GM18909 (cell line): ENCODE results near the gene NSUN6.

Experiments used
- ATAC-seq: cut with Tn5 transposase; IDR thresholded peaks from one replicate; pipeline ENCODE4 v1.9.1; 2021; ENCODE audit warnings: mild to moderate bottlenecking; ENCODE audit not compliant: unreplicated experiment, poor library complexity

NSUN6 gene

GRCh38 chr10:18651324-18652007 is at the start of gene NSUN6:
Gene NSUN6 (minus strand): TSS chr10:18651587. CDS start chr10:18651203, 384 bp downstream.
- peak; percentile 99 for ATAC-seq

- ATAC-seq: no peak
Observed at GRCh38 chr10:18699849-18700840, 48.8 kb upstream of the NSUN6 start.

DNA sequence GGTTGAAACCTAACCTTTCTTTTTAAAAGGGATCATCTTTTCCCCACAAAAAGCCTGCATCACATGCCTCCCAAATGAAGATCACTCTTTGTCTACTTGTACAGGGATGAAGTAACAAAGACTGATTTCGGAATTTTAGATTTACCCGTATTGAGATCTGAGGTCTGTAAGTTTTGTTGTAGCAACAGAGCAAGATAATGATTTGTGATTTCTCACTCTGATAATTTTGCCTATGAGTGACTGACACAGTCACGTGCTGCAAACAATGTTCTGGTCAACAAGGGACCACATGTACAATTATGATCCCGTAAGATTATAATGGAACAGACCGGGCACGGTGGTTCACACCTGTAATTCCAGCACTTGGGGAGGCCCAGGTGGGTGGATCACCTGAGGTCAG is 39.2 kb upstream of the NSUN6 start:
- no peak for ATAC-seq

- no peak for ATAC-seq
Observed at GRCh38 chr10:18689498-18689897, 38.1 kb upstream of the NSUN6 start.

DNA sequence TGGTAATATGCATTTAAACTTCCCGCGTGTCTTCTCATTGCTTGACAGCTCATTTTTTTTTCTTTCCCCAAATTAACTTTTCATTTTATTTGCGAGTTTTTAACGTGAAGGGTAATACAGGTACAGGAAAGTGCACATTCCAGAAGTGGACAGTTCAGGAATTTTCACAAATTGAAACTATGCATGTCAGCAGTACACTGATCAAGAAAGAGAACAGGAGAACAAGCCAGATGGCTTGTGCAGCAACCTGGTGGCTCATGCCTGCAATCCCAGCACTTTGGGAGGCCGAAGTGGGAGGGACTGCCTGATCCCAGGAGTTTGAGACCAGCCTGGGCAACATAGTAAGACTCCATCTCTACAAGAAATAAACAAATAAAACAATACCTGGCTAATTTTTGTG is 36.3 kb upstream of the NSUN6 start:
- ATAC-seq: no peak

DNA sequence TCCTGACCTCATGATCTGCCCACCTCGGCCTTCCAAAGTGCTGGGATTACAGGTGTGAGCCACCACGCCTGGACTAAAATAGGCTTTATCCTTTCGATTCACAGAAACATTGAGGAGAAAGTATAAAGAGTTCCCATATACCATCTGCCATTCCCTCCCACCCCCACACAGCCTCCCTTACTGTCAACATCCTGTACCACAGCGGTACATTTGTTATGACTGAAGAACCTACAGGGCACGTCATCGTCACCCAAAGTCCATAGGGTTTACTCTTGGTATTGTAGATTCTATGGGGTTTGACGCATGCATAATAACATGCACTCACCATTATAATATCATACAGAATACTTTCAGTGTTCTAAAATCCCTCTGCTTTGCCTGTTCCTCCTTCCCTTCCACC is 35.8 kb upstream of the NSUN6 start:
- ATAC-seq: no peak

DNA sequence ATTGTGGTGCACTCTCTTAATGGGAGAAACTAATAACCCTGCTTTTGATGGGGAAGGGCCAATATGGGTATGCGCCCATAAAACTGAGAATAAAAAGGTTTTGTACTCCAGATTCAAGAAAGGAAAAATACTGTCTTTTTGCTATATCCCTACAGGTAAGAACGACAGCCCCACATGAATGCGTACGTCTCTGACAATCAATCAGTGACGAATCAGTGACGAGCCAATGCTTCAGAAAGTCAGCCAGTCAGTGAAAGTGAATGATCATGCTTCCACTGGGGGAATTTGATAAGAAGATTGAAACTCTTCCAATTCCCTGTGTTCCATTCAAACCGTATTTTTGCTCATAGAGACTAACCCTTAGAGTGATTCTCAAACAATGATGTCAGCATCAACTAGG is 34.2 kb upstream of the NSUN6 start:
- no peak for ATAC-seq

- ATAC-seq: no peak
Observed at GRCh38 chr10:18684953-18685352, 33.6 kb upstream of the NSUN6 start.

DNA sequence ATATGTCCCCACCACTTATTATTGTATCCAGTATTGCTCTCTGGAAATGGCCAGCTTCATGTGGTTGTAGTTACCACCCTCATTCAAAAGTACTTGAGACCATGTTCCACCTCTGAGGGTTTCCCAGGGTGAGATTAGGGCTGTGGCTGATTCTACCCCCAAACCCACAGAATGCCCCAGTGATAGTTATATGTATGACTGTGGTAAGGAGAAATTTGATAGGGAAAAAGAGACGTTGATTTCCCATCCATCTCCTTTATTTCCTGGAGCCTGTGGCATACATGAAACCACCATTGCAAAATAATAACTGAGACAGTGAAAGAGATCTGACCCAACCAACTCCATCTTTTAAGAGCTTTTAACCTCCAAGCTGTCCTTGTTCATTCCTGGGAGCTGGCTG is 33.0 kb upstream of the NSUN6 start:
- no peak for ATAC-seq

GRCh38 chr10:18683427-18683826 is 32.0 kb upstream of the NSUN6 start:
- no peak for ATAC-seq

GRCh38 chr10:18681971-18682411 is 30.6 kb upstream of the NSUN6 start:
- no peak for ATAC-seq

GRCh38 chr10:18681366-18681765 is 30.0 kb upstream of the NSUN6 start:
- no peak for ATAC-seq

DNA sequence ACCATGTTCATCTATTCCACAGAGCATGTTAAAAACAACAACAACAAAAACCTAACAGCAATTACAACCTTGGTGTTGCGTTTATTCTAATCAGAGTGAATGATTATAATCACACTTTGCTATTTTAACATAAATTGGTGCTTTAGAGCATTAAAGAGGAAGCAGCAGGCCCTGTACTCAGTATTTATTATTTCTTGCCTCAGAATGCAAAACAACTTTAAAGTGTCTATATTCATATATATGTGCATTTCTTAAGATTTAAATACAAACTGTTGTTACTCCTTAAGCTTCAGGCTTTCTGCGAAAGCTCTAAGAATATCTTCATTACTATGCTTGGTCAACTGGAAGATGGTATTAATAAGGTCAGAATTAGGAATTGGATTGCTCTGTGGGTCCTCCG is 29.4 kb upstream of the NSUN6 start:
- ATAC-seq: no peak

DNA sequence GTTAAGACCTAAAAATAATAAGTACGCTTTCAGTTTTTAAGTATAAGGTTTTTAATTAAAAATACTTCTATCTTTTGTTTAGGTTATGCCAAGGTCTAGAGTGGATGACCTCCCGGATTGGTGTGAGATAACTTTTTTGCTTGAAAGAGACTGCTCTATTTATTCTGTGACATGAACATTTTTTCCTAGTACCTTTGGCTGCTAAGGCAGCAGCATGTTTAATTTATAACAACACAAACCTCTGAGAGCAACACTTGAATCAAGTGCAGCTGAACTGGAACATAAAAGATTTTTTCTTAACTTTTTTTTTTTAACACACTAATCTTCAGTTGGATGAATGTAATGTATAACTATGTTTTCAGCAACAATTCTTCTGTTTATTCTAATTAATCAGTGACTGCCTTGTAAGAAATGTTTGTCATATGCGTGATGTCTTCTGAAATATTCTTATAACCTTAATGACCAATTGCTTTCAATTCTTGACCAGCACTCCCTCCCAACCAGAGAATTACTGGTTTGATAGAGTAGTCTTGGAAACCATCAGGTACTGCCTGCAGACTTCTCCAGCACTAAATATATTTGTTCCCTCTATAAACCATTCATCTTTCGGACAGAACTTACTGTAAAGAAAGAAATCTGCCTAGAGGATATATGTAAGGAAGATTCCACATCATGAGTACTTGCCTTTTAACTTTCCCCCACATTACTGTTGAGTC is 23.9 kb upstream of the NSUN6 start:
- no peak for ATAC-seq

GRCh38 chr10:18668026-18668425 is 16.6 kb upstream of the NSUN6 start:
- no peak for ATAC-seq

DNA sequence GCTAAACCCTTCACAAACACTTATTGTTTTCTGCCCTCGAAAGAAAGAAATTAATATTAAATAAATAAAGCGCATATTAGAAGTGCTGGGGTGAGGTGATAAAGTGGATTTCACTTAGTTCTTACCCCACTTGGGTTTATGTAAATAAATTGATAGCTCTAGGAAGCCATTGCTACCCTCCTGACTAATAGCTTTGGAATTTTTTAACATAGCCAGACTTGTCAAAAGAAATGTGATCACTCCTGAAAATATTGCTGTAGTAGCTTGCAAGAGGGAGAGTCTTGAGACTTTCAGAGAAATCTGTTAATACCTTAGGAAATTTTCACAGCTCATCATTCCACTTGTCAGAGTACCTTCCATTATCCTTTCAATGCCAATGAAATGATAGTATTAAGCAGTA is 15.4 kb upstream of the NSUN6 start:
- no peak for ATAC-seq

- no peak for ATAC-seq
Observed at GRCh38 chr10:18665815-18666558, 14.6 kb upstream of the NSUN6 start.

GRCh38 chr10:18664841-18665478 is 13.6 kb upstream of the NSUN6 start:
- no peak for ATAC-seq

DNA sequence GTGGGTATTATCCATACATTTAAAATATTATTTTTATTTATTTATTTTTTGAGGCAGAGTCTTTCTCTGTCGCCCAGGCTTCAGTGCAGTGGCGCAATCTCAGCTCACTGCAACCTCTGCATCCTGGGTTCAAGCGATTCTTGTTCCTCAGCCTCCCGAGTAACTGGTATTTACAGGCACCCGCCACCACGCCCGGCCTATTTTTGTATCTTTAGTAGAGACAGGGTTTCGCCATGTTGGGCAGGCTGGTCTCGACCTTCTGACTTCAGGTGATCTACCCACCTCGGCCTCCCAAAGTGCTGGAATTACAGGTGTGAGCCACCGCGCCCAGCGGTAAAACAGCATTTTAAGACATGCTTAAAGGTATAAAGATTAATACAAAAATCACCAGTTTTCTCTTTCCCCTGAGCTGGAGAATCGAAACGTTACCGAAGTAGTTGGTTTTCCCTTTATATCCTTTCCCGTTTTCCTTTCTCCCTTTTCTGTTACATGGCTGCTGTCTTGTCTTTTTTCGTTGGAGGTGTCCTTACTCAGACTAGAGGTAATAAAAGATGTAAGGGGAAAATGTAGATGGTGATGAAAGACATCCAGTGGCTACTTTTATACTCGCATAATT is 9.5 kb upstream of the NSUN6 start:
- ATAC-seq: no peak
